Lung (tissue), 12 donors: ENCODE results near the gene PCBP3. TPM values are rescaled to one million over a fixed set of nuclear protein-coding genes. Genes with fewer than 3 reads are reported as not detected.
A peak's percentile ranks its signal among the peaks of the same experiment; 100 is the strongest.

ENCODE experiments used
- ATAC-seq: fragments of 200-7000 bp; cut with Tn5 transposase; one replicate; pipeline ENCODE4 v1.9.1; 2020; ENCODE audit warnings: moderate number of reproducible peaks; ENCODE audit not compliant: insufficient read depth, low FRiP score
- DNase-seq, 3 donors: peaks; one replicate each; pipeline ENCODE4 v3.0.0-alpha.2; 2013 to 2017
- H3K27ac ChIP-seq, 2 donors: one replicate each; pipeline ENCODE4 v1.5.1; 2013; ENCODE audit warnings: mild to moderate bottlenecking in 2 of 2, moderate library complexity in 2 of 2, control low read depth in 1 of 2, inconsistent platforms in 1 of 2, low read depth in 1 of 2, low read length in 1 of 2
- H3K27me3 ChIP-seq, 3 donors: one replicate each; pipeline ENCODE4 v1.5.1; 2013; ENCODE audit warnings: low read length in 2 of 3; ENCODE audit not compliant: control insufficient read depth in 3 of 3, insufficient read depth in 3 of 3
- H3K36me3 ChIP-seq, 4 donors: one replicate each; pipeline ENCODE4 v1.5.1; 2013; ENCODE audit warnings: low read length in 4 of 4, mild to moderate bottlenecking in 1 of 4, moderate library complexity in 1 of 4; ENCODE audit not compliant: control insufficient read depth in 4 of 4, insufficient read depth in 4 of 4
- H3K4me1 ChIP-seq, 5 donors: one replicate each; pipeline ENCODE4 v1.5.1; 2013; ENCODE audit warnings: low read length in 5 of 5, mild to moderate bottlenecking in 2 of 5, moderate library complexity in 1 of 5; ENCODE audit not compliant: control insufficient read depth in 5 of 5, insufficient read depth in 5 of 5
- H3K4me3 ChIP-seq: one replicate; pipeline ENCODE4 v1.5.1; 2013; ENCODE audit warnings: mild to moderate bottlenecking, control low read depth, moderate library complexity
- H3K9ac ChIP-seq, 2 donors: one replicate each; pipeline ENCODE4 v1.5.1; 2013; ENCODE audit warnings: low read length in 2 of 2, control low read depth in 1 of 2; ENCODE audit not compliant: insufficient read depth in 1 of 2
- H3K9me3 ChIP-seq, 4 donors: one replicate each; pipeline ENCODE4 v1.5.1; 2013; ENCODE audit warnings: low read length in 3 of 4, mild to moderate bottlenecking in 1 of 4, moderate library complexity in 1 of 4; ENCODE audit not compliant: control insufficient read depth in 4 of 4, insufficient read depth in 3 of 4
- CTCF ChIP-seq: IDR thresholded peaks from 2 replicates; pipeline ENCODE4 v1.5.1; 2012; ENCODE audit warnings: mild to moderate bottlenecking; ENCODE audit errors: control extremely low read depth, extremely low read depth
- WGBS, 2 donors: extraction: QIAGEN DNeasy Blood & Tissue Kit; methylation state at CpG; one replicate each; pipeline ENCODE4 v1.1.7; 2013; 5-methylcytosine and 5-hydroxymethylcytosine counted together
- polyA plus RNA-seq, 2 donors: library from polyadenylated mRNA; stranded (reverse); fragments of 200-250 nt; gene quantifications; one replicate each; pipeline ENCODE4 v1.2.1, GENCODE V29; 2013
- total RNA-seq, 2 donors: library from RNA; depleted of rRNA in 1 of 2; stranded (reverse); fragments of >200 nt in 1 of 2; gene quantifications; one replicate each; pipeline ENCODE4 v1.2.1, GENCODE V29; 2014 to 2021
- donor health status: control.
- donor health status: control.
- donor health status: Bipolar disorder and iron deficiency.
- donor health status: healthy.
- donor health status: DM: yes; HTN: yes; CAD: no.

PCBP3 gene
- total and polyA plus RNA-seq, 4 donors, result 1.6 to 8.2 (median 3.1) TPM

DNA sequence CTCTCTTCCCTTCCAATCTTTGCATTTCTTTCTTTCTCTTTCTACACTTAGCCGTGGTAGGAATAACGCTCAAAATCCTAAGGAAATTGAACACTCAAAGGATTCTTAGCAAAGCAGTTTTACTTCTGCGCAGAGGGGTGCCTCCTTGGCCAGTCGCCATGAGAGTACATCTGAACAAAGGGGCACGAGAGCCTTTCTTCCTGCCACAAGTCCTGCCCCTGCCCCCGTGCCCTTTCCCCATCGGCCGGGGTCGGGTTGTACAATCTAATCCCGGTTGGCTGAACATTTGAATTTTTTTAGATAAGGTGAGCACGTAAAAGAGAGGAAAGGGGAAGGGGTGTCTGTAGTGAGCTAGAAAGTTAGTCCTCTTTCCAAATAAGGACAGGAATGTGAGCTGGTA is 309.4 kb downstream of the PCBP3 start:
- Histone ChIP-seq H3K9ac (no peak overlapping the region), H3K36me3 (no peaks in the 10 kb centered on the region), H3K27ac (no peak overlapping the region), H3K4me3 (no peak overlapping the region), H3K4me1 (peaks cover 0 to 23% (median 12%) of the 10 kb centered on the region in 5 donors), H3K9me3 (no peaks in the 10 kb centered on the region), H3K27me3 (no peaks in the 10 kb centered on the region)
- TF ChIP-seq CTCF, result no peak
- ATAC-seq (no peak), DNase-seq (no peak)
- WGBS, 2 donors, result 53 to 69% methylated on average over 11 of the region's 11 CpGs

DNA sequence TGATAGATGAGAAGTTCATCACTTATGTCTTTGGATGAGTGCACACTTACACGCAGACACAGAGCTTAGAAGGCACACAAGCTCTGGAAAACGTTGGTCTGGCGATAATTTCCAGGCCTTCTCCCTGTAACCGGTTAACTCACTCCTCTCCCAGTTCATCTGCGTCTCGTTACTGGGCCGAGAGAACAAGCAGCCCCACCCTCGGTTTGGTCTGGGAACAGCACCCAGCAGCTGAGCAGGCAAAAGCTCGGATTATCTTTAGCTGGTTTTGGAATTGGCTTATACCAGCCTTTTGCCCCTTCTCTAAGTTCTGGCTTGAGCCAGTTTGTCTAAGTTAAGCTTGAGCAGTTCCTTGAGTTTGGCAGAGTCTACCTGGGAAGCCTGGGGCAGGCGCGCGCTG is 310.7 kb downstream of the PCBP3 start:
- 50 to 59% methylated on average over 12 of the region's 12 CpGs for WGBS, 2 donors
- no peak for TF ChIP-seq CTCF
- peaks cover 0 to 31% (median 12%) of the 10 kb centered on the region in 5 donors for H3K4me1 ChIP-seq
- no peaks in the 10 kb centered on the region for H3K36me3 ChIP-seq
- no peaks in the 10 kb centered on the region for H3K27me3 ChIP-seq
- ATAC-seq (no peak), DNase-seq (no peak)
- no peaks in the 10 kb centered on the region for H3K9me3 ChIP-seq
- H3K27ac ChIP-seq, result peak overlapping the region in 1 of 2 donors; percentile 4
- H3K9ac ChIP-seq, result no peak overlapping the region
- no peak overlapping the region for H3K4me3 ChIP-seq

DNA sequence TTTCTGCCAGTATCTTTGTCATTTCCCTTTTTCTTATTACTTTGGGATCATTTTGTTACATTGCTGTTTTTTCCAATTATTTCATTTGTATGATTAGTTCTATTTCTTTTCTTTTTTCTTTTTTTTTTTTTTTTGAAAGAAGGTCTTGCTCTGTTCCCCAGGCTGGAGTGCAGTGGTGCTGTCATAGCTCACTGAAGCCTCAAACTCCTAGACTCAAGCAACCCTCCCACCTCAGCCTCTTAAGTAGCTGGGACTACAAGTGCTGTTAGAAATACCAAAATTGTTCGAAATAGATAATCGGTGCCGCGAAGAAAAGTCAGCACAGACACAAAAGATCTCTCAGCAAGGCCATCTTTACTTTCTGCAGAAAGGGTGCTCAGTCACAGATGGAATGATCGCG is 311.4 kb downstream of the PCBP3 start:
- Histone ChIP-seq H3K4me3 (no peak overlapping the region), H3K9me3 (peaks cover 0 to 2% (median 0%) of the 10 kb centered on the region in 4 donors), H3K27me3 (no peaks in the 10 kb centered on the region), H3K27ac (no peak overlapping the region), H3K36me3 (no peaks in the 10 kb centered on the region), H3K9ac (no peak overlapping the region), H3K4me1 (peaks cover 0 to 31% (median 12%) of the 10 kb centered on the region in 5 donors)
- DNase-seq (no peak), ATAC-seq (no peak)
- no peak for TF ChIP-seq CTCF
- 89 to 96% methylated on average over 6 of the region's 6 CpGs for WGBS, 2 donors

DNA sequence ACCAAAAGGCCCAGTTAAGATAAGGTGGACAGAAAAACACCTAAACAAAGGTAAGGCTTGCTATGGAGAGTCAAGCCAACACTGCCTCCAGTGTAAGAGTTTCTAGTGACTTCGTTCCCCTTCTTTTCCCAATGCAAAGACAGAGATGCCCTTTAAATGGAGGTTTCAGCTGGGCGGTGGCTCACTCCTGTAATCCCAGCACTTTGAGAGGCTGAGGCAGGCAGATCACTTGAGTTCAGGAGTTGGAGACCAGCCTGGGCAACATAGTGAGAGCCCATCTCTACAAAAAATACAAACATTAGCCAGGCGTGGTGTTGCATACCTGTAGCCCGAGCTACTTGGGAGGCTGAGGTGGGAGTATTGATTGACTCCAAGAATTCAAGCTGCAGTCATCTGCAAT is 314.0 kb downstream of the PCBP3 start:
- Histone ChIP-seq H3K27ac (peak overlapping the region in 1 of 2 donors; percentile 71), H3K36me3 (no peaks in the 10 kb centered on the region), H3K4me3 (no peak overlapping the region), H3K4me1 (peaks cover 0 to 17% (median 3%) of the 10 kb centered on the region in 5 donors), H3K27me3 (no peaks in the 10 kb centered on the region), H3K9ac (no peak overlapping the region), H3K9me3 (peaks cover 0 to 10% (median 0%) of the 10 kb centered on the region in 4 donors)
- TF ChIP-seq CTCF, result no peak
- ATAC-seq (no peak), DNase-seq (no peak)
- WGBS, 2 donors, result 83 to 92% methylated on average over 4 of the region's 4 CpGs
